Neural cell (in vitro differentiated cells): ENCODE measurements around the gene ENSA. TPM values are rescaled to one million over a fixed set of nuclear protein-coding genes. Genes with fewer than 3 reads are reported as not detected.
"Not testable (repeated sequence)": the region's sequence is repeated elsewhere in the genome, so short reads cannot be mapped to it uniquely, and the experiment has no call there.

ENCODE experiments used
- H2AFZ ChIP-seq: fragments of 200-600, 300-800 bp; sonication (generic), shearing (Covaris generic); 2 replicates; pipeline ENCODE4 v1.6.0; 2014; ENCODE audit warnings: low read depth, mild to moderate bottlenecking, antibody characterized with exemption, low read length, moderate library complexity
- H3F3A ChIP-seq: fragments of 200-600 bp; shearing (Covaris generic); 2 replicates; pipeline ENCODE4 v1.6.1; 2016; ENCODE audit warnings: mild to moderate bottlenecking, moderate library complexity, mixed read lengths, antibody characterized with exemption, low read length; ENCODE audit not compliant: insufficient read depth, poor library complexity, severe bottlenecking
- H3K27ac ChIP-seq: fragments of 200-600, 300-800 bp; sonication (generic), shearing (Covaris generic); 2 replicates; pipeline ENCODE4 v1.5.1; 2014; ENCODE audit warnings: mild to moderate bottlenecking, low read length, moderate library complexity
- H3K27me3 ChIP-seq: fragments of 300-800, 200-600 bp; sonication (generic), shearing (Covaris generic); 2 replicates; pipeline ENCODE4 v1.6.0; 2014; ENCODE audit warnings: mild to moderate bottlenecking, low read depth, low read length, moderate library complexity; ENCODE audit not compliant: insufficient read depth
- H3K36me3 ChIP-seq: fragments of 300-800, 200-600 bp; sonication (generic), shearing (Covaris generic); 2 replicates; pipeline ENCODE4 v1.5.1; 2014; ENCODE audit warnings: mild to moderate bottlenecking, antibody characterized with exemption, low read length, moderate library complexity; ENCODE audit not compliant: insufficient read depth
- H3K4me2 ChIP-seq: fragments of 300-800, 200-600 bp; sonication (generic), shearing (Covaris generic); 2 replicates; pipeline ENCODE4 v1.6.0; 2014; ENCODE audit warnings: mild to moderate bottlenecking, low read length
- H3K4me3 ChIP-seq: fragments of 300-800, 200-600 bp; sonication (generic), shearing (Covaris generic); 2 replicates; pipeline ENCODE4 v1.5.1; 2014; ENCODE audit warnings: mild to moderate bottlenecking, low read length, moderate library complexity
- H3K79me2 ChIP-seq: fragments of 200-600 bp; shearing (Covaris generic); replicated peaks from 2 replicates; pipeline ENCODE4 v1.6.0; 2014; ENCODE audit warnings: mild to moderate bottlenecking, low read length, moderate library complexity; ENCODE audit not compliant: insufficient read depth
- H3K9ac ChIP-seq: fragments of 300-800, 200-600 bp; sonication (generic), shearing (Covaris generic); 2 replicates; pipeline ENCODE4 v1.6.1; 2016; ENCODE audit warnings: mild to moderate bottlenecking, low read length, mixed read lengths
- H3K9me2 ChIP-seq: fragments of 200-600 bp; shearing (Covaris generic); 2 replicates; pipeline ENCODE4 v1.6.1; 2016; ENCODE audit warnings: mild to moderate bottlenecking, low read length, mixed read lengths; ENCODE audit not compliant: insufficient read depth
- H3K9me3 ChIP-seq: fragments of 200-600, 300-800 bp; sonication (generic), shearing (Covaris generic); 2 replicates; pipeline ENCODE4 v1.6.1; 2016; ENCODE audit warnings: mild to moderate bottlenecking, mixed run types, low read length, moderate library complexity, mixed read lengths
- H4K20me1 ChIP-seq: fragments of 200-600 bp; shearing (Covaris generic); 2 replicates; pipeline ENCODE4 v1.6.1; 2016; ENCODE audit warnings: mild to moderate bottlenecking, mixed run types; ENCODE audit not compliant: insufficient read depth
- EP300 ChIP-seq: fragments of 450-650 bp; conservative IDR thresholded peaks from 2 replicates; pipeline ENCODE4 v1.6.1; 2014; ENCODE audit warnings: antibody characterized with exemption, mild to moderate bottlenecking, moderate library complexity; ENCODE audit not compliant: poor library complexity, severe bottlenecking
- EZH2 ChIP-seq: fragments of 200-600, 300-800 bp; shearing (Covaris generic), sonication (generic); IDR thresholded peaks from 2 replicates; pipeline ENCODE4 v1.6.1; 2014; ENCODE audit warnings: antibody characterized with exemption, low read length, borderline replicate concordance, mild to moderate bottlenecking; ENCODE audit not compliant: insufficient read depth, poor library complexity, severe bottlenecking
- MXI1 ChIP-seq: fragments of 450-650 bp; conservative IDR thresholded peaks from 2 replicates; pipeline ENCODE4 v1.6.1; 2014; ENCODE audit warnings: antibody characterized with exemption, mild to moderate bottlenecking; ENCODE audit not compliant: poor library complexity, severe bottlenecking
- POLR2AphosphoS5 ChIP-seq: IDR thresholded peaks from 2 replicates; pipeline ENCODE4 v1.6.1; 2012
- RAD21 ChIP-seq: fragments of 450-650 bp; conservative IDR thresholded peaks from 2 replicates; pipeline ENCODE4 v1.6.1; 2014; ENCODE audit warnings: antibody characterized with exemption, mild to moderate bottlenecking, moderate library complexity
- SMC3 ChIP-seq: fragments of 450-650 bp; conservative IDR thresholded peaks from 2 replicates; pipeline ENCODE4 v1.6.1; 2014; ENCODE audit warnings: antibody characterized with exemption, mild to moderate bottlenecking, moderate library complexity; ENCODE audit not compliant: poor library complexity
- TAF1 ChIP-seq: IDR thresholded peaks from 2 replicates; pipeline ENCODE4 v1.6.1; 2012; ENCODE audit warnings: low read depth
- polyA plus RNA-seq: library from polyadenylated mRNA; depleted of rRNA; stranded (reverse); fragments of >200 nt; gene quantifications from 2 replicates; pipeline ENCODE4 v1.2.3, GENCODE V29; 2014
- TF ChIP-seq, protein P1 (sequence below): fragments of 450-650 bp; IDR thresholded peaks from 2 replicates; pipeline ENCODE4 v1.5.1; 2014; ENCODE audit warnings: antibody characterized with exemption, mild to moderate bottlenecking, moderate library complexity; ENCODE audit not compliant: poor library complexity, severe bottlenecking
- TF ChIP-seq, protein P2 (sequence below): IDR thresholded peaks from 2 replicates; pipeline ENCODE4 v1.6.1; 2012; ENCODE audit warnings: borderline replicate concordance

The ENSA gene
- polyA plus RNA-seq, 1 donor from 2014 or later: 230 TPM

DNA sequence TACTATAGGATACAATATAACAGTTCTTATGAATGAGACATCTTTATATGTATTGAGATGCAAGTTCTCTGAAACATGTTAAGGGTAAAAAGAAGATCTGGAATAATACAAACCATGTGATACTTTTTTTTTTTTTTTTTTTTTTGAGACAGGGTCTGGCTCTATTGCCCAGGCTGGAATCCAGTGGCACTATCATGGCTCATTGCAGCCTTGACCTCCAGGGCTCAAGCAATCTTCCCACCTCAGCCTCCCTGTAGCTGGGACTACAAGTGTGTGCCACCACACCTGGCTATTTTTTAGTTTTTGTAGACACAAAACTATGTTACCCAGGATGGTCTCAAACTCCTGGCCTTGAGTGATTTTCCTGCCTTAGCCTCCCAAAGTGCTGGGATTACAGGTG lies 27.9 kb downstream of the ENSA start:
- Histone ChIP-seq H4K20me1 (no peaks in the 10 kb centered on the region), H3K9me2 (no peaks in the 10 kb centered on the region), H3K9me3 (no peaks in the 10 kb centered on the region), H3K27ac (no peak overlapping the region), H2AFZ (no peak overlapping the region), H3K79me2 (peaks cover under 1% of the 10 kb centered on the region), H3K4me3 (no peak overlapping the region), H3K36me3 (no peaks in the 10 kb centered on the region), H3F3A (no peaks in the 10 kb centered on the region), H3K4me2 (no peak overlapping the region), H3K27me3 (no peaks in the 10 kb centered on the region), H3K9ac (no peak overlapping the region)
- TF ChIP-seq EZH2 (no peak), RAD21 (no peak), MXI1 (no peak), SMC3 (no peak), TAF1 (no peak), EP300 (no peak), POLR2AphosphoS5 (no peak)
- TF ChIP-seq, protein P1, sequence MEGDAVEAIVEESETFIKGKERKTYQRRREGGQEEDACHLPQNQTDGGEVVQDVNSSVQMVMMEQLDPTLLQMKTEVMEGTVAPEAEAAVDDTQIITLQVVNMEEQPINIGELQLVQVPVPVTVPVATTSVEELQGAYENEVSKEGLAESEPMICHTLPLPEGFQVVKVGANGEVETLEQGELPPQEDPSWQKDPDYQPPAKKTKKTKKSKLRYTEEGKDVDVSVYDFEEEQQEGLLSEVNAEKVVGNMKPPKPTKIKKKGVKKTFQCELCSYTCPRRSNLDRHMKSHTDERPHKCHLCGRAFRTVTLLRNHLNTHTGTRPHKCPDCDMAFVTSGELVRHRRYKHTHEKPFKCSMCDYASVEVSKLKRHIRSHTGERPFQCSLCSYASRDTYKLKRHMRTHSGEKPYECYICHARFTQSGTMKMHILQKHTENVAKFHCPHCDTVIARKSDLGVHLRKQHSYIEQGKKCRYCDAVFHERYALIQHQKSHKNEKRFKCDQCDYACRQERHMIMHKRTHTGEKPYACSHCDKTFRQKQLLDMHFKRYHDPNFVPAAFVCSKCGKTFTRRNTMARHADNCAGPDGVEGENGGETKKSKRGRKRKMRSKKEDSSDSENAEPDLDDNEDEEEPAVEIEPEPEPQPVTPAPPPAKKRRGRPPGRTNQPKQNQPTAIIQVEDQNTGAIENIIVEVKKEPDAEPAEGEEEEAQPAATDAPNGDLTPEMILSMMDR: no peak
- TF ChIP-seq, protein P2, sequence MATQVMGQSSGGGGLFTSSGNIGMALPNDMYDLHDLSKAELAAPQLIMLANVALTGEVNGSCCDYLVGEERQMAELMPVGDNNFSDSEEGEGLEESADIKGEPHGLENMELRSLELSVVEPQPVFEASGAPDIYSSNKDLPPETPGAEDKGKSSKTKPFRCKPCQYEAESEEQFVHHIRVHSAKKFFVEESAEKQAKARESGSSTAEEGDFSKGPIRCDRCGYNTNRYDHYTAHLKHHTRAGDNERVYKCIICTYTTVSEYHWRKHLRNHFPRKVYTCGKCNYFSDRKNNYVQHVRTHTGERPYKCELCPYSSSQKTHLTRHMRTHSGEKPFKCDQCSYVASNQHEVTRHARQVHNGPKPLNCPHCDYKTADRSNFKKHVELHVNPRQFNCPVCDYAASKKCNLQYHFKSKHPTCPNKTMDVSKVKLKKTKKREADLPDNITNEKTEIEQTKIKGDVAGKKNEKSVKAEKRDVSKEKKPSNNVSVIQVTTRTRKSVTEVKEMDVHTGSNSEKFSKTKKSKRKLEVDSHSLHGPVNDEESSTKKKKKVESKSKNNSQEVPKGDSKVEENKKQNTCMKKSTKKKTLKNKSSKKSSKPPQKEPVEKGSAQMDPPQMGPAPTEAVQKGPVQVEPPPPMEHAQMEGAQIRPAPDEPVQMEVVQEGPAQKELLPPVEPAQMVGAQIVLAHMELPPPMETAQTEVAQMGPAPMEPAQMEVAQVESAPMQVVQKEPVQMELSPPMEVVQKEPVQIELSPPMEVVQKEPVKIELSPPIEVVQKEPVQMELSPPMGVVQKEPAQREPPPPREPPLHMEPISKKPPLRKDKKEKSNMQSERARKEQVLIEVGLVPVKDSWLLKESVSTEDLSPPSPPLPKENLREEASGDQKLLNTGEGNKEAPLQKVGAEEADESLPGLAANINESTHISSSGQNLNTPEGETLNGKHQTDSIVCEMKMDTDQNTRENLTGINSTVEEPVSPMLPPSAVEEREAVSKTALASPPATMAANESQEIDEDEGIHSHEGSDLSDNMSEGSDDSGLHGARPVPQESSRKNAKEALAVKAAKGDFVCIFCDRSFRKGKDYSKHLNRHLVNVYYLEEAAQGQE: no peak

DNA sequence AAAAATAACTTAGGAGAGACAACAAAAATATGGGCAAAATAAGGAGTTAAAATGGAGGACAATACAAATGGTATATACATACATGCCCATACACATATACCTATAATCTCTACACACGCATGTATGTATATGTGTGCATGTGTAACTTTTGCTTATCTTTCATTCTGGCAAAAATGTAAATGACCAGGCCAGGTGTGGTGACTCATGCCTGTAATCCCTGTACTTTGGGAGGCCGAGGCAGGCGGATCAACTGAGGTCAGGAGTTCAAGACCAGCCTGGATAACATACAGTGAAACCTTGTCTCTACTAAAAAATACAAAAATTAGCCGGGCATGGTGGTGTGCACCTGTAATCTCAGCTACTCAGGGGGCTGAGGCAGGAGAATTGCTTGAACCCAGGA lies 31.1 kb downstream of the ENSA start:
- H3K9me2 ChIP-seq, H3K36me3 ChIP-seq, H3K9ac ChIP-seq, H3K4me2 ChIP-seq, H2AFZ ChIP-seq, H3K9me3 ChIP-seq, H3K27ac ChIP-seq, H3K27me3 ChIP-seq, H3K4me3 ChIP-seq, H3K79me2 ChIP-seq, H4K20me1 ChIP-seq, H3F3A ChIP-seq: not testable (repeated sequence)

DNA sequence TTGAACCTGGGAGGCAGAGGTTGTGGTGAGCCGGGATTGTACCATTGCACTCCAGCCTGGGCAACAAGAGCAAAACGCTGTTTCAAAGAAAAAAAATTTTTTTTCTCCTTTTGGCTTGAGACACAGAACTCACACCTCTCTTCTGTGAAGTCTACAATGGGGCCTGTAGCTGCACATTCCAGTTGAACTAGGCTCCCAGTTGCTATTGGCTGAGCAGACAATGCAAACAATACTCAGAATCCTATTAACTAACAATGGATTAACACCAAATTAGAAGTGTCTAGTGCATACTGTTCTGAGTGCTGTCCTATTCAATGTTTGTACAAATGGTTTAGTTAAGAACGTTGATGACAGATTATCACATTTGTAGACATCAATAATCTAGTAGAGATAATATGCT lies 32.4 kb downstream of the ENSA start:
- TF ChIP-seq MXI1 (no peak), RAD21 (no peak), TAF1 (no peak), EZH2 (no peak), POLR2AphosphoS5 (no peak), EP300 (no peak), SMC3 (no peak)
- TF ChIP-seq, protein P1: no peak
- TF ChIP-seq, protein P2: no peak
- H3K79me2 ChIP-seq: no peaks in the 10 kb centered on the region
- H2AFZ ChIP-seq: no peak overlapping the region
- H3F3A ChIP-seq: no peaks in the 10 kb centered on the region
- H3K9me3 ChIP-seq: no peaks in the 10 kb centered on the region
- no peaks in the 10 kb centered on the region for H3K27me3 ChIP-seq
- no peaks in the 10 kb centered on the region for H3K9me2 ChIP-seq
- no peak overlapping the region for H3K9ac ChIP-seq
- no peak overlapping the region for H3K4me2 ChIP-seq
- H3K27ac ChIP-seq: no peak overlapping the region
- no peaks in the 10 kb centered on the region for H3K36me3 ChIP-seq
- no peaks in the 10 kb centered on the region for H4K20me1 ChIP-seq
- H3K4me3 ChIP-seq: no peak overlapping the region
